HepG2 (cell line): ENCODE results near the gene CHD9NB. TPM values are rescaled to one million over a fixed set of nuclear protein-coding genes. Genes with fewer than 3 reads are reported as not detected.

ENCODE experiments used
- CHD2 ChIP-seq: IDR thresholded peaks from 2 replicates; pipeline ENCODE4 v1.6.1; 2011; ENCODE audit warnings: low read depth, low read length, improper control_type of control experiment
- EHMT2 ChIP-seq: fragments of 200-600 bp; sonication (generic); IDR thresholded peaks from 2 replicates; pipeline ENCODE4 v1.7.0; 2017; ENCODE audit warnings: antibody characterized with exemption, low read depth, low read length, borderline replicate concordance
- FOXM1 ChIP-seq: sonication (generic); formaldehyde crosslinking; IDR thresholded peaks from 2 replicates; pipeline ENCODE4 v1.5.0; 2020; ENCODE audit warnings: missing genetic modification reagents
- GRHL1 ChIP-seq: sonication (generic); formaldehyde crosslinking; conservative IDR thresholded peaks from 2 replicates; pipeline ENCODE4 v1.8.0; 2022; ENCODE audit warnings: missing genetic modification reagents
- NFATC3 ChIP-seq: sonication (generic); formaldehyde crosslinking; IDR thresholded peaks from 2 replicates; pipeline ENCODE4 v1.5.1; 2020; ENCODE audit warnings: mild to moderate bottlenecking, missing genetic modification reagents
- NFIC ChIP-seq: IDR thresholded peaks from 2 replicates; pipeline ENCODE4 v1.6.1; 2012; ENCODE audit warnings: mild to moderate bottlenecking, low read length, inconsistent platforms
- NR2F6 ChIP-seq, 2 experiments: IDR thresholded peaks; 2 replicates each; pipeline ENCODE4 v1.6.1; 2016; ENCODE audit warnings: antibody characterized with exemption in 1 of 2, mild to moderate bottlenecking in 1 of 2
- ZBTB34 ChIP-seq: sonication (generic); formaldehyde crosslinking; IDR thresholded peaks from 2 replicates; pipeline ENCODE4 v1.8.0; 2022; ENCODE audit warnings: mild to moderate bottlenecking, missing genetic modification reagents
- ZFX ChIP-seq: sonication (generic); formaldehyde crosslinking; IDR thresholded peaks from 2 replicates; pipeline ENCODE4 v1.4.0; 2020; ENCODE audit warnings: mild to moderate bottlenecking, low read depth, missing genetic modification reagents, moderate library complexity
- ZNF136 ChIP-seq: sonication (generic); formaldehyde crosslinking; IDR thresholded peaks from 2 replicates; pipeline ENCODE4 v1.8.1; 2022; ENCODE audit warnings: low read depth, mild to moderate bottlenecking, moderate library complexity, missing genetic modification reagents
- ZNF160 ChIP-seq: sonication (generic); formaldehyde crosslinking; IDR thresholded peaks from 2 replicates; pipeline ENCODE4 v1.8.0; 2022; ENCODE audit warnings: mild to moderate bottlenecking, inconsistent platforms, missing genetic modification reagents
- ZNF446 ChIP-seq: sonication (generic); formaldehyde crosslinking; IDR thresholded peaks from 2 replicates; pipeline ENCODE4 v1.5.0; 2020; ENCODE audit warnings: mild to moderate bottlenecking, missing genetic modification reagents
- ZNF574 ChIP-seq: sonication (generic); formaldehyde crosslinking; IDR thresholded peaks from 2 replicates; pipeline ENCODE4 v1.4.0; 2020; ENCODE audit warnings: missing genetic modification reagents
- ZNF672 ChIP-seq: sonication (generic); formaldehyde crosslinking; IDR thresholded peaks from 2 replicates; pipeline ENCODE4 v1.8.1; 2022; ENCODE audit warnings: missing genetic modification reagents
- ZNF775 ChIP-seq: sonication (generic); formaldehyde crosslinking; IDR thresholded peaks from 2 replicates; pipeline ENCODE4 v1.4.0; 2020; ENCODE audit warnings: missing genetic modification reagents, mild to moderate bottlenecking, moderate library complexity, borderline replicate concordance
- ZNF790 ChIP-seq: sonication (generic); formaldehyde crosslinking; IDR thresholded peaks from 2 replicates; pipeline ENCODE4 v1.8.0; 2022; ENCODE audit warnings: missing genetic modification reagents, mild to moderate bottlenecking, borderline replicate concordance
- polyA plus RNA-seq, 8 experiments: library from polyadenylated mRNA; depleted of rRNA in 3 of 8; stranded (reverse) in 7 of 8; unstranded in 1 of 8; fragments of >200 nt; fragmentation: Illumina TruSeq in 4 of 8; extraction: Trizol in 4 of 8; gene quantifications; 2 replicates each; pipeline versions ENCODE4 v1.2.1 to v1.2.3, GENCODE V29; 2011 to 2016; ENCODE audit warnings: low read depth in 4 of 8, missing spikeins in 1 of 8, mixed read lengths in 1 of 8; ENCODE audit not compliant: insufficient read depth in 1 of 8
- total RNA-seq, 5 experiments: library from RNA; depleted of rRNA; stranded (reverse); fragments of >200 nt; fragmentation: Illumina TruSeq; extraction: Trizol; gene quantifications; 2 replicates each; pipeline ENCODE4 v1.2.3, GENCODE V29; 2016; ENCODE audit warnings: low read depth in 1 of 5
- TF ChIP-seq, protein P1 (sequence below): sonication (generic); formaldehyde crosslinking; IDR thresholded peaks from 2 replicates; pipeline ENCODE4 v1.5.1; 2020; ENCODE audit warnings: mild to moderate bottlenecking, missing genetic modification reagents, borderline replicate concordance

The CHD9NB gene
- total and polyA plus RNA-seq, 2 of the 13 experiments (the other 11 are each of a cell fraction or from before 2014, with no cell fraction given), result 0.17 to 0.18 TPM

- TF ChIP-seq ZNF790 (CRISPR knock-in tag) (no peak), GRHL1 (no peak), ZNF446 (CRISPR knock-in tag) (no peak), EHMT2 (peak; percentile 25; the same call in 1 of the 2 replicates), ZBTB34 (CRISPR knock-in tag) (no peak), NR2F6 (IDR thresholded peaks at IDR 0.05) (peak; percentile 82), NR2F6 (CRISPR knock-in tag; IDR thresholded peaks at IDR 0.05) (peak; percentile 85), ZNF136 (CRISPR knock-in tag) (no peak), ZNF574 (CRISPR knock-in tag) (peak; percentile 48; the same call in 1 of the 2 replicates), FOXM1 (CRISPR knock-in tag) (no peak), ZNF672 (CRISPR knock-in tag) (no peak), ZFX (CRISPR knock-in tag) (peak; percentile 79), NFATC3 (CRISPR knock-in tag) (no peak), ZNF160 (CRISPR knock-in tag) (no peak), NFIC (peak; percentile 41; the same call in 1 of the 2 replicates), CHD2 (no peak), ZNF775 (CRISPR knock-in tag) (peak; percentile 100)
- TF ChIP-seq, protein P1, sequence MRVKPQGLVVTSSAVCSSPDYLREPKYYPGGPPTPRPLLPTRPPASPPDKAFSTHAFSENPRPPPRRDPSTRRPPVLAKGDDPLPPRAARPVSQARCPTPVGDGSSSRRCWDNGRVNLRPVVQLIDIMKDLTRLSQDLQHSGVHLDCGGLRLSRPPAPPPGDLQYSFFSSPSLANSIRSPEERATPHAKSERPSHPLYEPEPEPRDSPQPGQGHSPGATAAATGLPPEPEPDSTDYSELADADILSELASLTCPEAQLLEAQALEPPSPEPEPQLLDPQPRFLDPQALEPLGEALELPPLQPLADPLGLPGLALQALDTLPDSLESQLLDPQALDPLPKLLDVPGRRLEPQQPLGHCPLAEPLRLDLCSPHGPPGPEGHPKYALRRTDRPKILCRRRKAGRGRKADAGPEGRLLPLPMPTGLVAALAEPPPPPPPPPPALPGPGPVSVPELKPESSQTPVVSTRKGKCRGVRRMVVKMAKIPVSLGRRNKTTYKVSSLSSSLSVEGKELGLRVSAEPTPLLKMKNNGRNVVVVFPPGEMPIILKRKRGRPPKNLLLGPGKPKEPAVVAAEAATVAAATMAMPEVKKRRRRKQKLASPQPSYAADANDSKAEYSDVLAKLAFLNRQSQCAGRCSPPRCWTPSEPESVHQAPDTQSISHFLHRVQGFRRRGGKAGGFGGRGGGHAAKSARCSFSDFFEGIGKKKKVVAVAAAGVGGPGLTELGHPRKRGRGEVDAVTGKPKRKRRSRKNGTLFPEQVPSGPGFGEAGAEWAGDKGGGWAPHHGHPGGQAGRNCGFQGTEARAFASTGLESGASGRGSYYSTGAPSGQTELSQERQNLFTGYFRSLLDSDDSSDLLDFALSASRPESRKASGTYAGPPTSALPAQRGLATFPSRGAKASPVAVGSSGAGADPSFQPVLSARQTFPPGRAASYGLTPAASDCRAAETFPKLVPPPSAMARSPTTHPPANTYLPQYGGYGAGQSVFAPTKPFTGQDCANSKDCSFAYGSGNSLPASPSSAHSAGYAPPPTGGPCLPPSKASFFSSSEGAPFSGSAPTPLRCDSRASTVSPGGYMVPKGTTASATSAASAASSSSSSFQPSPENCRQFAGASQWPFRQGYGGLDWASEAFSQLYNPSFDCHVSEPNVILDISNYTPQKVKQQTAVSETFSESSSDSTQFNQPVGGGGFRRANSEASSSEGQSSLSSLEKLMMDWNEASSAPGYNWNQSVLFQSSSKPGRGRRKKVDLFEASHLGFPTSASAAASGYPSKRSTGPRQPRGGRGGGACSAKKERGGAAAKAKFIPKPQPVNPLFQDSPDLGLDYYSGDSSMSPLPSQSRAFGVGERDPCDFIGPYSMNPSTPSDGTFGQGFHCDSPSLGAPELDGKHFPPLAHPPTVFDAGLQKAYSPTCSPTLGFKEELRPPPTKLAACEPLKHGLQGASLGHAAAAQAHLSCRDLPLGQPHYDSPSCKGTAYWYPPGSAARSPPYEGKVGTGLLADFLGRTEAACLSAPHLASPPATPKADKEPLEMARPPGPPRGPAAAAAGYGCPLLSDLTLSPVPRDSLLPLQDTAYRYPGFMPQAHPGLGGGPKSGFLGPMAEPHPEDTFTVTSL (CRISPR knock-in tag), result peak; percentile 80; the same call in 1 of the 2 replicates
Observed at GRCh38 chr16:53048139-53048915, 4.4 kb downstream of the CHD9NB start (continued).
